HG02970 (cell line): Measurements from ENCODE around the gene SRSF3.
"Not testable (repeated sequence)": the region's sequence is repeated elsewhere in the genome, so short reads cannot be mapped to it uniquely, and the experiment has no call there.

Experiments used
- ATAC-seq: cut with Tn5 transposase; IDR thresholded peaks from one replicate; pipeline ENCODE4 v1.9.1; 2021; ENCODE audit warnings: mild to moderate bottlenecking, moderate library complexity, moderate number of reproducible peaks; ENCODE audit not compliant: unreplicated experiment, low FRiP score

Gene SRSF3

GRCh38 chr6:36639171-36639808, 45.1 kb downstream of the SRSF3 start:
- no peak for ATAC-seq

GRCh38 chr6:36641543-36641942, 47.4 kb downstream of the SRSF3 start:
- ATAC-seq: no peak

- no peak for ATAC-seq
Observed at GRCh38 chr6:36642913-36643817, 49.0 kb downstream of the SRSF3 start.

DNA sequence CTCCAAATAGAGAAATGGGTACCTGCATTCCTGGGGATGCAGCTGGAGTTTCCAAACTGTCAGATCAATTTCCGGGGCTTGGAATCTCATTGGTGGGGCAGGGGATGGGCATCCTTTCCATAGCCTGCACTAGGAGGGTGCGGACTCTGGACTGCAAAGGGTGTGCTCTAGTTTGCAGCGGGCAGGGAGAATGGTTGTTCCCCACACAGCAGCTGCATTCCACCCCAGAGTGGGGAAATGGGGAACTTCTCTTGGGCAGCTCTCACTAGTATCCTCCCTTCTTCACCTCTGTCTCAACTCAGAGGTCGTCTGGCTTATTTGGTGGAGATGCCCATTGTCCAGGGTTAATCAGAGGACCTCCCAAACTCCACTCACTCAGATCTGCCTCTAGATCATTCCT, 49.8 kb downstream of the SRSF3 start:
- no peak for ATAC-seq

- no peak for ATAC-seq
Observed at GRCh38 chr6:36649086-36649485, 54.9 kb downstream of the SRSF3 start.

DNA sequence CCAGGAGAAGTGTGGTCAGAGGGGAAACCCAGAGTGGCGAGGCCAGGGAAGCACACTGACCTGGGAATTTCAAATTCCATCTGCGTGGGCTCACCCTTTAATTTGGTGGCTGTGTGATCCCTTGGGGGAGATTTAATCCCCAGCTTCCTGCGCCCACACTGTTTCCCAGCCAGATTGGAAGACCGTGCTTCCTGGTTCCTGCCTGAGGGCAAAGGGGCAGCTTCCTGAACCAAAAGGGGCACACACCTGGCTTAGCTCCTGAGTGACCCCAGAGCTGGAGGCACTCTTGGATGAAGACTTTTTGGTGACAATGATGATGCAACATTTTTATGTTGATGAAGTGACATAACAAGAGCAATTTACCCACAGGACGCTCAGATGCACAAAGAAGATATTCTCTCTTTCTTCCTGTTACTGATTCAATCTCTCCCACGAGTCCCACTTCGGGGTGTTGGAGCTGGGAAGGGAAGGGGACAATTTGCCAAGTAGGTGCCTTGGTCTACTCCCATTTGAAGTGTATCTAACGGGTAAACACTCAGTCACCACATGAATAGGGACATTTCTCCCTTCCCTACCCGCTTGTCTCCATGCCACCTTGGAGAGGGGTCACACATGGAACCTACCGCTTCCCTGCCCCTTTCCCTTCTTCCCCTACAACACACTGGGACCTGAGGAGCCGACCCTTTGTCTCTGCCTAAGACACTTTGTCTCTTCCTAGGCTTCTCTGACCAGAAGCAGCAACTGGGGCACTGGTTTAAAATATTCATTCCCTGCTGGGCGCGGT, 55.7 kb downstream of the SRSF3 start:
- no peak for ATAC-seq

GRCh38 chr6:36650848-36651478, 56.8 kb downstream of the SRSF3 start:
- no peak for ATAC-seq

DNA sequence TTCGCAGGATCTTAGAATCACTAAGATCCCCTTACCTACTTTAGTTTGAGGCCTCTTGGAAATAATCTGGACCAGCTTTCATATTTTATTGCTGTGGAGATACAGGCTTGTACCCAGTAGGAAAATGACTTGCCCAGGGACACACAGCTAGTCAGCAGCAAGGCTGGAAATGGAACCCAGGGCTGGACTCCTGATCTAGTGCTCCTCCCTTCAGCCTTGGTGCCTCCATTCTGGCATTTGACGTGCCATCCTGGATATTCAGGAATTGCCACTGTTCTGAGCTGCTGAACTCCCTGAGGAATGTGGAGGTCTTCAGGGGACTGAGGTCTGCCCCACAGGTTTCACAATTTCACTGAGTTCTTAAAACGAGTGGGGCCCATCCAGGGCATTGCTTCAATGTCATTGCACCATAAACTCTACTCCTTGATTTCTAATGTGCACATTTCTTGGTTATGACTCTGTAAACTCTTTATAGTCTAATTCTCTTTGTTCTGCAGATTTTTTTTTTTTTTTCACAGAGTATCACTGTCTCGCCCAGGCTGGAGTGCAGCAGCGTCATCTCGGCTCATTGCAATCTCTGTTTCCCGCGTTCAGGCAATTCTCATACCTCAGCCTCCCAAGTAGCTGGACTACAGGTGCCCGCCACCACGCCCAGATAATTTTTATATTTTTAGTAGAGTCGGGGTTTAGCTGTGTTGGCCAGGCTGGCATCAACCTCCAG, 57.7 kb downstream of the SRSF3 start:
- no peak for ATAC-seq

- ATAC-seq: not testable (repeated sequence)
Observed at GRCh38 chr6:36654469-36654868, 60.3 kb downstream of the SRSF3 start.
